GM23338 (cell line): ENCODE data around the gene MRPL28. TPM values are rescaled to one million over a fixed set of nuclear protein-coding genes. Genes with fewer than 3 reads are reported as not detected.

Source experiments
- ATAC-seq: fragments of 200-7000 bp; cut with Tn5 transposase; 3 replicates; pipeline ENCODE4 v1.9.1; 2020
- DNase-seq: peaks from one replicate; pipeline ENCODE4 v3.0.0-alpha.2; 2015; ENCODE audit warnings: low spot score
- H2AFZ ChIP-seq: fragments of 200-600 bp; sonication (generic); 2 replicates; pipeline ENCODE4 v1.8.0; 2016; ENCODE audit warnings: antibody characterized with exemption, mild to moderate bottlenecking, moderate library complexity
- H3F3A ChIP-seq: fragments of 200-600 bp; sonication (generic); replicated peaks from 2 replicates; pipeline ENCODE4 v1.8.0; 2017; ENCODE audit warnings: antibody characterized with exemption, mixed run types, low read depth
- H3K27ac ChIP-seq: fragments of 200-600 bp; sonication (generic); 2 replicates; pipeline ENCODE4 v1.6.1; 2016; ENCODE audit warnings: low read depth
- H3K27me3 ChIP-seq: fragments of 200-600 bp; sonication (generic); 2 replicates; pipeline ENCODE4 v1.8.0; 2016; ENCODE audit warnings: mild to moderate bottlenecking, mixed run types, moderate library complexity; ENCODE audit not compliant: insufficient read depth
- H3K36me3 ChIP-seq: fragments of 200-600 bp; sonication (generic); 2 replicates; pipeline ENCODE4 v1.8.0; 2016; ENCODE audit warnings: mild to moderate bottlenecking; ENCODE audit not compliant: insufficient read depth
- H3K4me1 ChIP-seq: fragments of 200-600 bp; sonication (generic); 2 replicates; pipeline ENCODE4 v1.8.0; 2016; ENCODE audit warnings: mild to moderate bottlenecking, moderate library complexity; ENCODE audit not compliant: insufficient read depth
- H3K4me2 ChIP-seq: fragments of 200-600 bp; sonication (generic); 2 replicates; pipeline ENCODE4 v1.7.1; 2017; ENCODE audit warnings: mixed run types
- H3K4me3 ChIP-seq: fragments of 200-600 bp; sonication (generic); 2 replicates; pipeline ENCODE4 v1.6.1; 2016; ENCODE audit warnings: mixed run types
- H3K79me2 ChIP-seq: fragments of 200-600 bp; sonication (generic); replicated peaks from 2 replicates; pipeline ENCODE4 v1.8.0; 2017; ENCODE audit warnings: mild to moderate bottlenecking; ENCODE audit not compliant: insufficient read depth
- H3K9me2 ChIP-seq: fragments of 200-600 bp; sonication (generic); 2 replicates; pipeline ENCODE4 v1.8.0; 2017; ENCODE audit not compliant: insufficient read depth
- H4K20me1 ChIP-seq: fragments of 200-600 bp; sonication (generic); replicated peaks from 2 replicates; pipeline ENCODE4 v1.8.0; 2017; ENCODE audit warnings: mild to moderate bottlenecking; ENCODE audit not compliant: insufficient read depth
- H3K27ac Mint-ChIP-seq: 2 replicates; pipeline ENCODE4 v1.8.0; 2020; ENCODE audit warnings: inconsistent platforms, mild to moderate bottlenecking, moderate library complexity, mixed read lengths
- H3K27me3 Mint-ChIP-seq: 3 replicates; pipeline ENCODE4 v1.8.0; 2022; ENCODE audit warnings: low read depth, mild to moderate bottlenecking, moderate library complexity, mixed read lengths, inconsistent platforms; ENCODE audit not compliant: insufficient read depth, poor library complexity
- H3K36me3 Mint-ChIP-seq: 3 replicates; pipeline ENCODE4 v1.8.0; 2021; ENCODE audit warnings: low read depth, mild to moderate bottlenecking, inconsistent platforms, moderate library complexity, mixed read lengths
- H3K4me1 Mint-ChIP-seq: 3 replicates; pipeline ENCODE4 v1.8.0; 2020; ENCODE audit warnings: mild to moderate bottlenecking, inconsistent platforms, mixed read lengths
- H3K4me3 Mint-ChIP-seq: 3 replicates; pipeline ENCODE4 v1.8.0; 2021; ENCODE audit warnings: moderate library complexity, mild to moderate bottlenecking, inconsistent platforms, mixed read lengths
- H3K9me3 Mint-ChIP-seq: 3 replicates; pipeline ENCODE4 v1.8.0; 2020; ENCODE audit warnings: moderate library complexity, mild to moderate bottlenecking, inconsistent platforms, mixed read lengths
- EZH2 ChIP-seq: fragments of 200-600 bp; sonication (generic); IDR thresholded peaks from one replicate; pipeline ENCODE4 v1.8.0; 2017; ENCODE audit warnings: antibody characterized with exemption, mild to moderate bottlenecking, low read depth; ENCODE audit not compliant: unreplicated experiment
- EZH2phosphoT487 ChIP-seq: fragments of 200-600 bp; sonication (generic); IDR thresholded peaks from one replicate; pipeline ENCODE4 v1.8.1; 2018; ENCODE audit warnings: antibody characterized with exemption; ENCODE audit not compliant: unreplicated experiment
- JUNB ChIP-seq: IDR thresholded peaks from one replicate; pipeline ENCODE4 v1.6.1; 2016; ENCODE audit warnings: antibody characterized with exemption; ENCODE audit not compliant: unreplicated experiment
- NANOG ChIP-seq: IDR thresholded peaks from 2 replicates; pipeline ENCODE4 v1.6.1; 2016; ENCODE audit warnings: antibody characterized with exemption, borderline replicate concordance
- POLR2AphosphoS5 ChIP-seq: IDR thresholded peaks from 2 replicates; pipeline ENCODE4 v1.6.1; 2016; ENCODE audit warnings: antibody characterized with exemption, low read depth
- STAT1 ChIP-seq: IDR thresholded peaks from one replicate; pipeline ENCODE4 v1.6.1; 2016; ENCODE audit warnings: antibody characterized with exemption; ENCODE audit not compliant: unreplicated experiment
- ZNF114 ChIP-seq: fragments of 250-450 bp; sonication (Bioruptor Pico); IDR thresholded peaks from 2 replicates; pipeline ENCODE4 v1.5.0; 2020; ENCODE audit warnings: mild to moderate bottlenecking, moderate library complexity
- ZNF331 ChIP-seq: fragments of 250-450 bp; sonication (Bioruptor Pico); IDR thresholded peaks from 2 replicates; pipeline ENCODE4 v1.5.0; 2020; ENCODE audit warnings: low read depth, mild to moderate bottlenecking, moderate library complexity
- polyA plus RNA-seq: library from polyadenylated mRNA; unstranded; fragments of >200 nt; fragmentation: Nextera tagmentation; extraction: Ambion mirVana; gene quantifications from 2 replicates; pipeline ENCODE4 v1.2.1, GENCODE V29; 2016
- total RNA-seq: library from RNA; depleted of rRNA; stranded (reverse); fragments of >200 nt; shearing (Covaris generic); gene quantifications from 2 replicates; pipeline ENCODE4 v1.2.3, GENCODE V29; 2014
- TF ChIP-seq, protein P1 (sequence below), 2 experiments: fragments of 200-600 bp in 1 of 2; sonication (generic) in 1 of 2; conservative IDR thresholded peaks; 2 replicates each; pipeline versions ENCODE4 v1.5.1 to v1.6.1; 2016 to 2017; ENCODE audit warnings: antibody characterized with exemption in 2 of 2, low read depth in 2 of 2, mild to moderate bottlenecking in 2 of 2, moderate library complexity in 1 of 2
- TF ChIP-seq, protein P2 (sequence below): IDR thresholded peaks from 2 replicates; pipeline ENCODE4 v1.6.1; 2016; ENCODE audit warnings: antibody characterized with exemption
- TF ChIP-seq, protein P3 (sequence below): fragments of 250-450 bp; sonication (Bioruptor Pico); IDR thresholded peaks from 2 replicates; pipeline ENCODE4 v1.5.0; 2020; ENCODE audit warnings: mild to moderate bottlenecking, moderate library complexity

Gene MRPL28
- total and polyA plus RNA-seq, 2 experiments from 2014 or later, result 135 to 169 TPM

DNA sequence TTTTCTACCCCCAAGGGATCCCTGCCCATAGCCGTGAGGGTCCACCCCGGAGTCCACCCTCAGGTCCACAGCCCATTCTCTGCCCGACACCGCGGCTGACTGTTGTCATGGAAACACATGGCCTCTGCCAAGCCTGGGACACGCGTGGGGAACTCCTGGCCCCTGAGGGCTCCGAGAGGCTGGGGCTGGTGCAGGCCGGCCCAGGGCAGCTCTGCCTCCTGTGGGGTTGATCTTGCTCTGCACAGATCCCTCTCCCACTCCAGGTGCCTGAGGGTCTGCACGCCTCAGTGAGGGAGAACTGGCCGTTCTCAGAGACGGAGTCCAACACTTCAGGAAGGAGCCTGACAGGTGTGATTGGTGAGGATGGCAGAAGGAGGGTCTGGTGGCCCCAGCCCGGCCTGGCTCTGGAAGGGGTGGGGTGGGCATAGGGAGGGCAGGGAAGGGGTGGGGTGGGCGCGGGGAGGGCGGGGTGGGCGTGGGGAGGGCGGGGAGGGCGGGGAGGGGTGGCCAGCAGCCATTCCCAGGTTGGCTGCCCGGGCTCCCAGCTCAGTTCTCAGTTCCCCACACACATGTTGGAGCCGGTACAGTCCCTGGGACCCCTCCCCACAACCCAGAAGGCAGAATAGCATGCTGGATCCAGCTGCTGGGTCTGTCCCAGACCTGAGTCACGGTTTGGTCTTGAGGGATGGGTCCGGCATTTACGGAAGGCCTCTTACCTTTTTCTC lies 6.4 kb downstream of the MRPL28 start:
- Mint-ChIP-seq H3K9me3 (no peaks in the 10 kb centered on the region), H3K36me3 (peaks cover 9% of the 10 kb centered on the region), H3K4me1 (no peaks in the 10 kb centered on the region), H3K27me3 (peaks cover 25% of the 10 kb centered on the region), H3K27ac (no peak overlapping the region), H3K4me3 (no peak overlapping the region)
- no peaks in the 10 kb centered on the region for H3K79me2 ChIP-seq
- no peak overlapping the region for H2AFZ ChIP-seq
- H3K4me2 ChIP-seq, result no peak overlapping the region
- H3K27me3 ChIP-seq, result no peaks in the 10 kb centered on the region
- H3K4me3 ChIP-seq, result no peak overlapping the region
- DNase-seq (no peak), ATAC-seq (no peak; the same call in 2 of the 3 replicates)
- no peak overlapping the region for H3K27ac ChIP-seq
- no peaks in the 10 kb centered on the region for H3K4me1 ChIP-seq
- H4K20me1 ChIP-seq, result no peaks in the 10 kb centered on the region; the same call in 1 of the 2 replicates
- no peaks in the 10 kb centered on the region for H3K9me2 ChIP-seq
- peaks cover 5% of the 10 kb centered on the region; the same call in 1 of the 2 replicates for H3F3A ChIP-seq
- TF ChIP-seq NANOG, result no peak
- TF ChIP-seq, protein P1, sequence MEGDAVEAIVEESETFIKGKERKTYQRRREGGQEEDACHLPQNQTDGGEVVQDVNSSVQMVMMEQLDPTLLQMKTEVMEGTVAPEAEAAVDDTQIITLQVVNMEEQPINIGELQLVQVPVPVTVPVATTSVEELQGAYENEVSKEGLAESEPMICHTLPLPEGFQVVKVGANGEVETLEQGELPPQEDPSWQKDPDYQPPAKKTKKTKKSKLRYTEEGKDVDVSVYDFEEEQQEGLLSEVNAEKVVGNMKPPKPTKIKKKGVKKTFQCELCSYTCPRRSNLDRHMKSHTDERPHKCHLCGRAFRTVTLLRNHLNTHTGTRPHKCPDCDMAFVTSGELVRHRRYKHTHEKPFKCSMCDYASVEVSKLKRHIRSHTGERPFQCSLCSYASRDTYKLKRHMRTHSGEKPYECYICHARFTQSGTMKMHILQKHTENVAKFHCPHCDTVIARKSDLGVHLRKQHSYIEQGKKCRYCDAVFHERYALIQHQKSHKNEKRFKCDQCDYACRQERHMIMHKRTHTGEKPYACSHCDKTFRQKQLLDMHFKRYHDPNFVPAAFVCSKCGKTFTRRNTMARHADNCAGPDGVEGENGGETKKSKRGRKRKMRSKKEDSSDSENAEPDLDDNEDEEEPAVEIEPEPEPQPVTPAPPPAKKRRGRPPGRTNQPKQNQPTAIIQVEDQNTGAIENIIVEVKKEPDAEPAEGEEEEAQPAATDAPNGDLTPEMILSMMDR (conservative IDR thresholded peaks at IDR 0.05; ENCODE audit: low read depth in 2 of 2), result no peak
- TF ChIP-seq POLR2AphosphoS5, result no peak
- no peak for TF ChIP-seq STAT1
- no peak for TF ChIP-seq JUNB
- TF ChIP-seq EZH2phosphoT487, result no peak
- no peak for TF ChIP-seq ZNF114
- no peak for TF ChIP-seq ZNF331 (CRISPR knock-in tag)
- no peak for TF ChIP-seq EZH2
- TF ChIP-seq, protein P2, sequence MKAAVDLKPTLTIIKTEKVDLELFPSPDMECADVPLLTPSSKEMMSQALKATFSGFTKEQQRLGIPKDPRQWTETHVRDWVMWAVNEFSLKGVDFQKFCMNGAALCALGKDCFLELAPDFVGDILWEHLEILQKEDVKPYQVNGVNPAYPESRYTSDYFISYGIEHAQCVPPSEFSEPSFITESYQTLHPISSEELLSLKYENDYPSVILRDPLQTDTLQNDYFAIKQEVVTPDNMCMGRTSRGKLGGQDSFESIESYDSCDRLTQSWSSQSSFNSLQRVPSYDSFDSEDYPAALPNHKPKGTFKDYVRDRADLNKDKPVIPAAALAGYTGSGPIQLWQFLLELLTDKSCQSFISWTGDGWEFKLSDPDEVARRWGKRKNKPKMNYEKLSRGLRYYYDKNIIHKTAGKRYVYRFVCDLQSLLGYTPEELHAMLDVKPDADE, result no peak
- TF ChIP-seq, protein P3, sequence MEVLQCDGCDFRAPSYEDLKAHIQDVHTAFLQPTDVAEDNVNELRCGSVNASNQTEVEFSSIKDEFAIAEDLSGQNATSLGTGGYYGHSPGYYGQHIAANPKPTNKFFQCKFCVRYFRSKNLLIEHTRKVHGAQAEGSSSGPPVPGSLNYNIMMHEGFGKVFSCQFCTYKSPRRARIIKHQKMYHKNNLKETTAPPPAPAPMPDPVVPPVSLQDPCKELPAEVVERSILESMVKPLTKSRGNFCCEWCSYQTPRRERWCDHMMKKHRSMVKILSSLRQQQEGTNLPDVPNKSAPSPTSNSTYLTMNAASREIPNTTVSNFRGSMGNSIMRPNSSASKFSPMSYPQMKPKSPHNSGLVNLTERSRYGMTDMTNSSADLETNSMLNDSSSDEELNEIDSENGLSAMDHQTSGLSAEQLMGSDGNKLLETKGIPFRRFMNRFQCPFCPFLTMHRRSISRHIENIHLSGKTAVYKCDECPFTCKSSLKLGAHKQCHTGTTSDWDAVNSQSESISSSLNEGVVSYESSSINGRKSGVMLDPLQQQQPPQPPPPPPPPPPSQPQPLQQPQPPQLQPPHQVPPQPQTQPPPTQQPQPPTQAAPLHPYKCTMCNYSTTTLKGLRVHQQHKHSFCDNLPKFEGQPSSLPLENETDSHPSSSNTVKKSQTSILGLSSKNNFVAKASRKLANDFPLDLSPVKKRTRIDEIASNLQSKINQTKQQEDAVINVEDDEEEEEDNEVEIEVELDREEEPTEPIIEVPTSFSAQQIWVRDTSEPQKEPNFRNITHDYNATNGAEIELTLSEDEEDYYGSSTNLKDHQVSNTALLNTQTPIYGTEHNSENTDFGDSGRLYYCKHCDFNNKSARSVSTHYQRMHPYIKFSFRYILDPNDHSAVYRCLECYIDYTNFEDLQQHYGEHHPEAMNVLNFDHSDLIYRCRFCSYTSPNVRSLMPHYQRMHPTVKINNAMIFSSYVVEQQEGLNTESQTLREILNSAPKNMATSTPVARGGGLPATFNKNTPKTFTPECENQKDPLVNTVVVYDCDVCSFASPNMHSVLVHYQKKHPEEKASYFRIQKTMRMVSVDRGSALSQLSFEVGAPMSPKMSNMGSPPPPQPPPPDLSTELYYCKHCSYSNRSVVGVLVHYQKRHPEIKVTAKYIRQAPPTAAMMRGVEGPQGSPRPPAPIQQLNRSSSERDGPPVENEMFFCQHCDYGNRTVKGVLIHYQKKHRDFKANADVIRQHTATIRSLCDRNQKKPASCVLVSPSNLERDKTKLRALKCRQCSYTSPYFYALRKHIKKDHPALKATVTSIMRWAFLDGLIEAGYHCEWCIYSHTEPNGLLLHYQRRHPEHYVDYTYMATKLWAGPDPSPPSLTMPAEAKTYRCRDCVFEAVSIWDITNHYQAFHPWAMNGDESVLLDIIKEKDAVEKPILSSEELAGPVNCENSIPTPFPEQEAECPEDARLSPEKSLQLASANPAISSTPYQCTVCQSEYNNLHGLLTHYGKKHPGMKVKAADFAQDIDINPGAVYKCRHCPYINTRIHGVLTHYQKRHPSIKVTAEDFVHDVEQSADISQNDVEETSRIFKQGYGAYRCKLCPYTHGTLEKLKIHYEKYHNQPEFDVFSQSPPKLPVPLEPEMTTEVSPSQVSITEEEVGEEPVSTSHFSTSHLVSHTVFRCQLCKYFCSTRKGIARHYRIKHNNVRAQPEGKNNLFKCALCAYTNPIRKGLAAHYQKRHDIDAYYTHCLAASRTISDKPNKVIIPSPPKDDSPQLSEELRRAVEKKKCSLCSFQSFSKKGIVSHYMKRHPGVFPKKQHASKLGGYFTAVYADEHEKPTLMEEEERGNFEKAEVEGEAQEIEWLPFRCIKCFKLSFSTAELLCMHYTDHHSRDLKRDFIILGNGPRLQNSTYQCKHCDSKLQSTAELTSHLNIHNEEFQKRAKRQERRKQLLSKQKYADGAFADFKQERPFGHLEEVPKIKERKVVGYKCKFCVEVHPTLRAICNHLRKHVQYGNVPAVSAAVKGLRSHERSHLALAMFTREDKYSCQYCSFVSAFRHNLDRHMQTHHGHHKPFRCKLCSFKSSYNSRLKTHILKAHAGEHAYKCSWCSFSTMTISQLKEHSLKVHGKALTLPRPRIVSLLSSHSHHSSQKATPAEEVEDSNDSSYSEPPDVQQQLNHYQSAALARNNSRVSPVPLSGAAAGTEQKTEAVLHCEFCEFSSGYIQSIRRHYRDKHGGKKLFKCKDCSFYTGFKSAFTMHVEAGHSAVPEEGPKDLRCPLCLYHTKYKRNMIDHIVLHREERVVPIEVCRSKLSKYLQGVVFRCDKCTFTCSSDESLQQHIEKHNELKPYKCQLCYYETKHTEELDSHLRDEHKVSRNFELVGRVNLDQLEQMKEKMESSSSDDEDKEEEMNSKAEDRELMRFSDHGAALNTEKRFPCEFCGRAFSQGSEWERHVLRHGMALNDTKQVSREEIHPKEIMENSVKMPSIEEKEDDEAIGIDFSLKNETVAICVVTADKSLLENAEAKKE, result no peak
- 0 out of 2 replicates have a peak, but pooled peaks cover 4% of the 10 kb centered on the region for H3K36me3 ChIP-seq
